HG02798 (cell line): ENCODE results near the gene ISLR.

Source experiments
- ATAC-seq: cut with Tn5 transposase; IDR thresholded peaks from one replicate; pipeline ENCODE4 v1.9.1; 2021; ENCODE audit warnings: mild to moderate bottlenecking; ENCODE audit not compliant: unreplicated experiment, poor library complexity

The ISLR gene

GRCh38 chr15:74209997-74210671 lies 36.6 kb downstream of the ISLR start:
- no peak for ATAC-seq

- ATAC-seq: no peak
These were observed 37.2 kb downstream of the ISLR start for GRCh38 chr15:74210729-74211128.

GRCh38 chr15:74211656-74212055 lies 38.1 kb downstream of the ISLR start:
- ATAC-seq: no peak

GRCh38 chr15:74212494-74212893 lies 39.0 kb downstream of the ISLR start:
- ATAC-seq: no peak

- ATAC-seq: no peak
These were observed 40.4 kb downstream of the ISLR start for GRCh38 chr15:74213858-74214284.

- ATAC-seq: no peak
These were observed 41.0 kb downstream of the ISLR start for GRCh38 chr15:74214324-74215021.

- ATAC-seq: no peak
These were observed 42.4 kb downstream of the ISLR start for GRCh38 chr15:74215958-74216357.

- no peak for ATAC-seq
These were observed 43.4 kb downstream of the ISLR start for GRCh38 chr15:74216949-74217348.

- no peak for ATAC-seq
These were observed 44.7 kb downstream of the ISLR start for GRCh38 chr15:74217907-74218885.

GRCh38 chr15:74220475-74221248 lies 47.2 kb downstream of the ISLR start:
- ATAC-seq: no peak

- ATAC-seq: no peak
These were observed 48.1 kb downstream of the ISLR start for GRCh38 chr15:74221399-74222239.

- no peak for ATAC-seq
These were observed 49.0 kb downstream of the ISLR start for GRCh38 chr15:74222240-74223119.

- ATAC-seq: no peak
These were observed 52.4 kb downstream of the ISLR start for GRCh38 chr15:74225928-74226327.
